ENCODE measurements around the gene NMU.
"Not testable (repeated sequence)": the region's sequence is repeated elsewhere in the genome, so short reads cannot be mapped to it uniquely, and the experiment has no call there.

NMU gene

GRCh38 chr4:55554453-55555030 is 81.6 kb downstream of the NMU start:
- peak; percentile 20 for DNase-seq (ENCODE audit: low spot score)

GRCh38 chr4:55553441-55554201 is 82.5 kb downstream of the NMU start:
- no peak for DNase-seq (ENCODE audit: low spot score)

GRCh38 chr4:55551964-55552363 is 84.1 kb downstream of the NMU start:
- not testable (repeated sequence) for DNase-seq (ENCODE audit: low spot score)

GRCh38 chr4:55549888-55550287 is 86.2 kb downstream of the NMU start:
- no peak for DNase-seq (ENCODE audit: low spot score)

- no peak for DNase-seq (ENCODE audit: low spot score)
Observed at GRCh38 chr4:55547918-55548317, 88.2 kb downstream of the NMU start.

GRCh38 chr4:55547466-55547770 is 88.7 kb downstream of the NMU start:
- no peak for DNase-seq (ENCODE audit: low spot score)

GRCh38 chr4:55546756-55547465 is 89.2 kb downstream of the NMU start, which contains the start of gene CLOCK:
Gene CLOCK, minus strand, starts transcription at chr4:55546909. Its CDS starts 64,124 bp downstream, at chr4:55482785.
- peak; percentile 87 for DNase-seq (ENCODE audit: low spot score)

- no peak for DNase-seq (ENCODE audit: low spot score)
Observed at GRCh38 chr4:55546506-55546755, 89.7 kb downstream of the NMU start.

- DNase-seq (ENCODE audit: low spot score), result peak; percentile 77
Observed at GRCh38 chr4:55545641-55546505, 90.2 kb downstream of the NMU start.

Measured in globus pallidus (tissue), 1 donor.